HepG2 (cell line): ENCODE data around the gene CAMK2D. TPM values are rescaled to one million over a fixed set of nuclear protein-coding genes. Genes with fewer than 3 reads are reported as not detected.

Experiments used
- CBFB ChIP-seq: sonication (generic); formaldehyde crosslinking; IDR thresholded peaks from 2 replicates; pipeline ENCODE4 v1.4.0; 2020; ENCODE audit warnings: missing genetic modification reagents
- CREM ChIP-seq, 2 experiments: sonication (generic) in 1 of 2; formaldehyde crosslinking in 1 of 2; IDR thresholded peaks; 2 replicates each; pipeline versions ENCODE4 v1.4.0 to v1.6.1; 2016 to 2020; ENCODE audit warnings: antibody characterized with exemption in 1 of 2, mild to moderate bottlenecking in 1 of 2, missing genetic modification reagents in 1 of 2
- EP300 ChIP-seq, 3 experiments: sonication (generic) in 1 of 3; formaldehyde crosslinking in 1 of 3; IDR thresholded peaks; 2 replicates each; pipeline versions ENCODE4 v1.5.1 to v1.6.1; 2011 to 2020; ENCODE audit warnings: low read depth in 2 of 3, low read length in 2 of 3, borderline replicate concordance in 1 of 3, improper control_type of control experiment in 1 of 3, mild to moderate bottlenecking in 1 of 3, missing genetic modification reagents in 1 of 3, moderate library complexity in 1 of 3
- GATAD2A ChIP-seq: IDR thresholded peaks from 2 replicates; pipeline ENCODE4 v1.6.1; 2016
- GFI1 ChIP-seq: sonication (generic); formaldehyde crosslinking; IDR thresholded peaks from 2 replicates; pipeline ENCODE4 v1.5.0; 2020; ENCODE audit warnings: missing genetic modification reagents, mild to moderate bottlenecking, borderline replicate concordance
- HOXD1 ChIP-seq: sonication (generic); formaldehyde crosslinking; IDR thresholded peaks from 2 replicates; pipeline ENCODE4 v1.5.0; 2020; ENCODE audit warnings: missing genetic modification reagents
- NKX3-1 ChIP-seq: sonication (generic); formaldehyde crosslinking; IDR thresholded peaks from 2 replicates; pipeline ENCODE4 v1.5.0; 2020; ENCODE audit warnings: missing genetic modification reagents
- POGZ ChIP-seq: sonication (generic); formaldehyde crosslinking; IDR thresholded peaks from 2 replicates; pipeline ENCODE4 v1.4.0; 2020; ENCODE audit warnings: mild to moderate bottlenecking, missing genetic modification reagents
- RBAK ChIP-seq: sonication (generic); formaldehyde crosslinking; IDR thresholded peaks from 2 replicates; pipeline ENCODE4 v1.5.1; 2020; ENCODE audit warnings: mild to moderate bottlenecking, missing genetic modification reagents
- TARDBP ChIP-seq: sonication (generic); formaldehyde crosslinking; IDR thresholded peaks from 2 replicates; pipeline ENCODE4 v1.8.0; 2022; ENCODE audit warnings: mild to moderate bottlenecking, missing genetic modification reagents
- YEATS4 ChIP-seq: sonication (generic); formaldehyde crosslinking; IDR thresholded peaks from 2 replicates; pipeline ENCODE4 v1.4.0; 2020; ENCODE audit warnings: missing genetic modification reagents, borderline replicate concordance
- ZBTB40 ChIP-seq, 2 experiments: fragments of 450-650 bp in 1 of 2; sonication (generic) in 1 of 2; formaldehyde crosslinking in 1 of 2; IDR thresholded peaks; 2 replicates each; pipeline versions ENCODE4 v1.6.1 to v1.8.0; 2016 to 2022; ENCODE audit warnings: antibody characterized with exemption in 1 of 2, mild to moderate bottlenecking in 1 of 2, missing genetic modification reagents in 1 of 2
- ZNF546 ChIP-seq: sonication (generic); formaldehyde crosslinking; conservative IDR thresholded peaks from 2 replicates; pipeline ENCODE4 v1.8.1; 2023; ENCODE audit warnings: mild to moderate bottlenecking, missing genetic modification reagents
- ZNF761 ChIP-seq: sonication (generic); formaldehyde crosslinking; conservative IDR thresholded peaks from 2 replicates; pipeline ENCODE4 v1.4.0; 2020; ENCODE audit warnings: mild to moderate bottlenecking, missing genetic modification reagents
- polyA plus RNA-seq, 8 experiments: library from polyadenylated mRNA; depleted of rRNA in 3 of 8; stranded (reverse) in 7 of 8; unstranded in 1 of 8; fragments of >200 nt; fragmentation: Illumina TruSeq in 4 of 8; extraction: Trizol in 4 of 8; gene quantifications; 2 replicates each; pipeline versions ENCODE4 v1.2.1 to v1.2.3, GENCODE V29; 2011 to 2016; ENCODE audit warnings: low read depth in 4 of 8, missing spikeins in 1 of 8, mixed read lengths in 1 of 8; ENCODE audit not compliant: insufficient read depth in 1 of 8
- total RNA-seq, 5 experiments: library from RNA; depleted of rRNA; stranded (reverse); fragments of >200 nt; fragmentation: Illumina TruSeq; extraction: Trizol; gene quantifications; 2 replicates each; pipeline ENCODE4 v1.2.3, GENCODE V29; 2016; ENCODE audit warnings: low read depth in 1 of 5
- TF ChIP-seq, protein P1 (sequence below): sonication (generic); formaldehyde crosslinking; IDR thresholded peaks from 2 replicates; pipeline ENCODE4 v1.5.0; 2020; ENCODE audit warnings: missing genetic modification reagents
- TF ChIP-seq, protein P2 (sequence below): sonication (generic); formaldehyde crosslinking; IDR thresholded peaks from 2 replicates; pipeline ENCODE4 v1.8.0; 2022; ENCODE audit warnings: missing genetic modification reagents, mild to moderate bottlenecking, moderate library complexity, borderline replicate concordance

The CAMK2D gene
- total and polyA plus RNA-seq, 2 of the 13 experiments (the other 11 are each of a cell fraction or from before 2014, with no cell fraction given): 18.0 to 65.4 TPM

- TF ChIP-seq, protein P1, sequence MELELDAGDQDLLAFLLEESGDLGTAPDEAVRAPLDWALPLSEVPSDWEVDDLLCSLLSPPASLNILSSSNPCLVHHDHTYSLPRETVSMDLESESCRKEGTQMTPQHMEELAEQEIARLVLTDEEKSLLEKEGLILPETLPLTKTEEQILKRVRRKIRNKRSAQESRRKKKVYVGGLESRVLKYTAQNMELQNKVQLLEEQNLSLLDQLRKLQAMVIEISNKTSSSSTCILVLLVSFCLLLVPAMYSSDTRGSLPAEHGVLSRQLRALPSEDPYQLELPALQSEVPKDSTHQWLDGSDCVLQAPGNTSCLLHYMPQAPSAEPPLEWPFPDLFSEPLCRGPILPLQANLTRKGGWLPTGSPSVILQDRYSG (CRISPR knock-in tag): no peak
- TF ChIP-seq EP300 (IDR thresholded peaks at IDR 0.05; ENCODE audit: low read depth in 2 of 2, low read length in 2 of 2) (peak in 1 of 2 experiments; percentile 67; a peak in 2 of 4 replicates), EP300 (CRISPR knock-in tag; IDR thresholded peaks at IDR 0.05; ENCODE audit: borderline replicate concordance) (no peak), NKX3-1 (CRISPR knock-in tag) (no peak), YEATS4 (CRISPR knock-in tag) (no peak), HOXD1 (no peak), CBFB (no peak), GFI1 (CRISPR knock-in tag) (peak; percentile 36; the same call in 1 of the 2 replicates), ZNF546 (CRISPR knock-in tag) (no peak), POGZ (0 out of 2 replicates have a peak, but pooled peaks have one; percentile 52), GATAD2A (peak; percentile 81), RBAK (CRISPR knock-in tag) (no peak), TARDBP (CRISPR knock-in tag) (0 out of 2 replicates have a peak, but pooled peaks have one; percentile 38), ZBTB40 (IDR thresholded peaks at IDR 0.05) (no peak), ZBTB40 (CRISPR knock-in tag; IDR thresholded peaks at IDR 0.05) (no peak), ZNF761 (CRISPR knock-in tag) (no peak), CREM (IDR thresholded peaks at IDR 0.05) (peak; percentile 48; the same call in 1 of the 2 replicates), CREM (CRISPR knock-in tag; IDR thresholded peaks at IDR 0.05) (no peak)
- TF ChIP-seq, protein P2, sequence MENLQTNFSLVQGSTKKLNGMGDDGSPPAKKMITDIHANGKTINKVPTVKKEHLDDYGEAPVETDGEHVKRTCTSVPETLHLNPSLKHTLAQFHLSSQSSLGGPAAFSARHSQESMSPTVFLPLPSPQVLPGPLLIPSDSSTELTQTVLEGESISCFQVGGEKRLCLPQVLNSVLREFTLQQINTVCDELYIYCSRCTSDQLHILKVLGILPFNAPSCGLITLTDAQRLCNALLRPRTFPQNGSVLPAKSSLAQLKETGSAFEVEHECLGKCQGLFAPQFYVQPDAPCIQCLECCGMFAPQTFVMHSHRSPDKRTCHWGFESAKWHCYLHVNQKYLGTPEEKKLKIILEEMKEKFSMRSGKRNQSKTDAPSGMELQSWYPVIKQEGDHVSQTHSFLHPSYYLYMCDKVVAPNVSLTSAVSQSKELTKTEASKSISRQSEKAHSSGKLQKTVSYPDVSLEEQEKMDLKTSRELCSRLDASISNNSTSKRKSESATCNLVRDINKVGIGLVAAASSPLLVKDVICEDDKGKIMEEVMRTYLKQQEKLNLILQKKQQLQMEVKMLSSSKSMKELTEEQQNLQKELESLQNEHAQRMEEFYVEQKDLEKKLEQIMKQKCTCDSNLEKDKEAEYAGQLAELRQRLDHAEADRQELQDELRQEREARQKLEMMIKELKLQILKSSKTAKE (CRISPR knock-in tag): no peak
These were observed 115.6 kb downstream of the CAMK2D start (continued) for GRCh38 chr4:113645771-113646441.
